Limb (tissue), 2 donors: Measurements from ENCODE around the gene NIT1.
"Not testable (repeated sequence)": the region's sequence is repeated elsewhere in the genome, so short reads cannot be mapped to it uniquely, and the experiment has no call there.

Experiments used
- DNase-seq, 2 donors: peaks; one replicate each; pipeline ENCODE4 v3.0.0-alpha.2; 2016; ENCODE audit errors: extremely low spot score in 2 of 2

NIT1 gene

DNA sequence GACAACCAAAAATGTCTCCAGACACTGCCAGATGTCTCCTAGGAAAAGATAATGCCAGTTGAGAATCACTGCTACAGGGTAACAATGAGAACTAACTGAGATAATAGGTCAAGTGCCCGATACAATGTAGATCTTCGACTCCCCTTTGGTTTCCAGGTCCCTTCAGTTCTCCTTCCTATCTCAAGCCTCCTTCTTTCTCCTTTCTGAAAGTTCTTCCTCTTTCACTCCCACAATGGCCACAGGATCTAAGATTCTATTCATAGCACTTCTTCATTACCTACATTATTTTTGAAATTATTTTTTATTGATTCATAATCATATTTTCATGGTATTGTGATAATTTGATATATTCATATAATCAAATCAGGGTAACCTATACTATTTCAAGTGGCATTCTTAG is 6.4 kb upstream of the NIT1 start:
- no peak for DNase-seq

DNA sequence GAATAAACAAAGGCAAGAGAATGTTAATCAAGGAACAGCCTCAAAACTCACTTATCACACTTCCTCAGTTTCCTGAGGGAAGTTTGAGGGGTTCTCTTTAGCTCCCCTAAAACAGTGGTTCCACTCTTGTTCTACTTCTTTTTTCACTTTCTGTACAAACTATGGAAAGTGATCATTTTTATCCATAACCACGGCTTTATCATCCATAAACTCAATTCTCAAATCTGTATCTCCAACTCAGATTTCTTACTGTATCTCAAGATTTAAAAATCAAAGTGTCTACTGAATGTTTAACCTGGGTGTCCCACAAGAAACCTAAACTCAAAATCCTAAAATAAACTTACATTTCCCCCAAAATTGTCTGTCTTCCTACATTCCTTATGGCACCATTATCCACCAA is 4.0 kb upstream of the NIT1 start:
- DNase-seq: no peak

DNA sequence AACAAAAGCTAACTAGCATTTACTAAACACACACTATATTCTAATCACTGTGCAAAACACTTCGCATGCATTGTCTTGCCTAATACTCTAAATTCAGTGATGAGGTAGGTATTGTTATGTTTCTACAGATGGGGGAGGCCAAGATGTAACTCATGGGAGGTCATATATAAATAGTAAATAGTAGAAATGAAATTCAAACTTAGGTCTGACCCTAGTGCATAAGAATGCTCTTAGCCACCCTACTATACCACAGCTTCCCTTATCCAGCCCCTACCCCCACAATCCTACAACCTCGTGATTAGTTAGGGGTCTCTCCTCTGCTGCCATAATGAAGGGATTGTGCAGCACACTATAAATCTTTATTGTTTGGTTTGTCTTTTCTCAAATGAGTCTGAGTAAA is 3.3 kb upstream of the NIT1 start:
- no peak for DNase-seq

DNA sequence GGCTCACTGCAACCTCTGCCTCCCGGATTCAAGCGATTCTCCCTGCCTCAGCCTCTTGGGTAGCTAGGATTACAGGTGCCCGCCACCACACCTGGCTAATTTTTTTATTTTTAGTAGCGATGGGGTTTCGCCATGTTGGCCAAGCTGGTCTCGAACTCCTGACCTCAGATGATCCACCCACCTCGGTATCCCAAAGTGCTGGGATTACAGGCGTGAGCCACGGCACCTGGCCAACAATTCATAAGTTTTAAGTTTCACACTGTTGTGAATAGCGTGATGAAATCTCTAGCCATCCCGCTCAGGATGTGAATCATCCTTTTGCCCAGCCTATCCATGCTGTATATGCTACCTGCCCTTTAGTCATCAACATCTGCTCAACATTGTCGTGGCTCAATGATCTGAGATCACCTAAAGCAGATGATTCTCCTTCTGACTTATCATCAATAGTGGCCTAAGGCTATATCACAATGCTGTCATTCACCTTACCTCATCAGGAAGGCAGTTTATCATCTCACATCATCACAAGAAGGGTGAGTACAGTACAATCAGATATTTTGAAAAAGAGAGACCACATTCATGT is 2.7 kb upstream of the NIT1 start:
- DNase-seq: no peak

DNA sequence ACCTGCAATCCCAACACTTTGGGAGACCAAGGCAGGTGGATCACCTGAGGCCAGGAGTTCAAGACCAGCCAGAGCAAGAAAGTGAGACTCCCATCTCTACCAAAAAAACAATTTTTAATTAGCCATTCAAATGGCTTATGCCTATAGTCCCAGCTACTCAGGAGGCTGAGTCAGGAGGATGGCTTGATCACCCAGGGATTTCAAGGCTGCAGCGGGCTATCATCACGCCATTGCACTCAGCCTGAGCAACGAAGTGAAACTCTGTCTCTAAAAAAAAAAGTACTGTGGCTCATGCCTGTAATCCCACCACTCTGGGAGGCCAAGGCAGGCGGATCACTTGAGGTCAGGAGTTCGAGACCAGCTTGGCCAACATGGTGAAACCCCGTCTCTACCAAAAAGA is 1.9 kb upstream of the NIT1 start:
- not testable (repeated sequence) for DNase-seq

DNA sequence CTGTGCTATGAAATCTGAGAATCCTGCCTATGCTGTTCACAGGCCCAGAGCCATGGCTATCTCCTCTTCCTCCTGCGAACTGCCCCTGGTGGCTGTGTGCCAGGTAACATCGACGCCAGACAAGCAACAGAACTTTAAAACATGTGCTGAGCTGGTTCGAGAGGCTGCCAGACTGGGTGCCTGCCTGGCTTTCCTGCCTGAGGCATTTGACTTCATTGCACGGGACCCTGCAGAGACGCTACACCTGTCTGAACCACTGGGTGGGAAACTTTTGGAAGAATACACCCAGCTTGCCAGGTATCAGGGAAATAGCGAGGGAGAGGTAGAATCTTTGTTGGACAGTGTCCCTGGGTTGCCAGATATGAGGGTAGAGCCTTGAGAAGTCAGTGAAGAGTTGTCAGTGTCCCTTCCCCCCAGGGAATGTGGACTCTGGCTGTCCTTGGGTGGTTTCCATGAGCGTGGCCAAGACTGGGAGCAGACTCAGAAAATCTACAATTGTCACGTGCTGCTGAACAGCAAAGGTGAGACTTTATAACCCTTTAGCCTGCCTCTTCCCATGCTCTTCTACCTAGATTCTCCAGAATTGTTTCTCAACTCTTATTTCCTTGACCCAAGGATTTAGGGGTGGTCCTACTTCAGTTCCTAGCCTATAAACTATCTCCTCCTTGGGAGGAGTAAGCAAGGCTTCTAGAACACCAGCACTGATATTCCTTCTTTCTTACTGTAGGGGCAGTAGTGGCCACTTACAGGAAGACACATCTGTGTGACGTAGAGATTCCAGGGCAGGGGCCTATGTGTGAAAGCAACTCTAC is 1.4 kb downstream of the NIT1 start:
- peak; percentile 41 to 79 for DNase-seq

DNA sequence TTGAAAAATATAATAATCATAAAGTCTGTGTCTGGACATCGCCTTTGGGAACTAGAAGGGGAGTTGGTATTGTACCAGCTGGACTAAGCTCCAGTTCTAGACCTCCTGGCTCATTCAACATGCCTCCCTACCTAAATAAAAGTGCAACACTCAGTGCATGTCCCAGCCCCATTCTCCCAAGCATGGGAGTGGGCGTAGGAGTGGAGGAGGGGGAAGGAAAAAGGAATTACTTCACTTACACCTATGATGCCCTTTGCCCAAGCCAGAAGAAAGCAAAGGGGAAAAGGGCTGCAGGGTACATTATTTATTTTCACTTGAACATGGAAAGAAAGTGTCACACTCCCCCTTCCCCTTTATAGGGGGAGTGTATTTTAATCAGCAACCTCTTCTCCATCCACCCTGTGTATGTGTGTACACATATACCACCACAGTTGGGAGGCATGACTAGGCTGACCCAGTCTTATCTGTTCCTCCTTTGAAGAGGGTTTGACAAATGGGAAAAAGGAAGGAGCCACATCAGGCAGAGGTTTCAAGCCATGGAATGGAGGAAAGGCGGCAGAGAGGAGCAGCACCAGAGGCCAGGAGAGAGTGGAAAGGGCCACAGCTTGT is 3.2 kb downstream of the NIT1 start:
- DNase-seq: no peak

DNA sequence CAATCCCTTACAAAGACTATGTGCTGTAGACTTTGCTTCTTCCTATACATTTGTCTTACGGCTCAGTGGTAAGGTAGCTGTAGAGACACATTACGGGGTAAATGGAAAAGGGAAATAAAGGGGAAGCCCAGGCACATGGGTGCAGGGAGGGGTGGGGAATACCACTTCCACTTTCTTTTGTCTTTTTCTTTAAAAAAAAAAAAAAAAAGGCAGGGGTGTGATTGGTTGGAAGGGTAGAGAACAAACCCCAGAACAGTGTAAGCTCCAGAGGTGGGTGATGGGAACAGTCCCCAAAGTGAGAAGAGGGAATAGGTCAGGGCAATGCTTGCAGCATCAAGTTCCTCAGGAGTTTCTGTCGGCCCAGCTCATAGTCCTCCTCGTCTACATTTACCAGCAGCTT is 3.9 kb downstream of the NIT1 start:
- DNase-seq: no peak

DNA sequence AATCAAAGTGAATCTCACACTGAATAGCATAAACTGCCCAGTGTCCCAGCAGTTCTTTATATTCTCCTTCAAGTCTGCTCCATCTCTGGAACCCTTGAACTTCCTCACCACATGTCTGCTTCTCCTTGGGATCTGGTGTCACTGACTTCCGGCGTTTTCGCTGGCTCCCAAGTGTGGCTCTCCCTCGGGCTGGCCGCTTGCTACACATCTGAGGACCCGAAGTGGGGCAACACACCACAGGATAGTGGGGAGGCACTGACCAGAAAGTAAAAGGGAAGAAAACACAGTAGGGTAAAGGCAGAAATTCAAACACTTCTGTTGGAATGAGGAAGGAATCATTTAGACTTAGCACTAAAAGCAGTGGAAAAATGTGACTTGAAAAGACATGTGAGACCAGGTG is 5.1 kb downstream of the NIT1 start:
- no peak for DNase-seq

DNA sequence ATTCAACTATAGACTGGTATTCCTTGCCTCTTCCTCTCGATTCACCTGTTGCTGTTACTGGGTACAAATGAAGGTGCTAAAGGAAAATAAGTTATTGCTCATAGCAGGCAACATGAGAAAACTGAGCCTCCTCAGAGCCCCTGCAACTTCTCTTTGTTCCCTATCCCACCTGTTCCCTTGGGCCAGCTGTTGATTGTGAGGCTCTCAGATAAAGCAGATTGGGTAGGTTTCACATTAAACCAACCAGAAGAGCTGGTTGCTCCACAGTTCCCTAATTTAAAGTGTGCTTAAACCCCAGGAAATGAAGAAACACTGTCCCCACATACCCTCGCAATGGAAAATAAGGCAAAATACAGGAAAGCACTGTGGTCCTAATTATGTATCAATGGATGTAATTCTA is 9.7 kb downstream of the NIT1 start:
- DNase-seq: no peak

DNA sequence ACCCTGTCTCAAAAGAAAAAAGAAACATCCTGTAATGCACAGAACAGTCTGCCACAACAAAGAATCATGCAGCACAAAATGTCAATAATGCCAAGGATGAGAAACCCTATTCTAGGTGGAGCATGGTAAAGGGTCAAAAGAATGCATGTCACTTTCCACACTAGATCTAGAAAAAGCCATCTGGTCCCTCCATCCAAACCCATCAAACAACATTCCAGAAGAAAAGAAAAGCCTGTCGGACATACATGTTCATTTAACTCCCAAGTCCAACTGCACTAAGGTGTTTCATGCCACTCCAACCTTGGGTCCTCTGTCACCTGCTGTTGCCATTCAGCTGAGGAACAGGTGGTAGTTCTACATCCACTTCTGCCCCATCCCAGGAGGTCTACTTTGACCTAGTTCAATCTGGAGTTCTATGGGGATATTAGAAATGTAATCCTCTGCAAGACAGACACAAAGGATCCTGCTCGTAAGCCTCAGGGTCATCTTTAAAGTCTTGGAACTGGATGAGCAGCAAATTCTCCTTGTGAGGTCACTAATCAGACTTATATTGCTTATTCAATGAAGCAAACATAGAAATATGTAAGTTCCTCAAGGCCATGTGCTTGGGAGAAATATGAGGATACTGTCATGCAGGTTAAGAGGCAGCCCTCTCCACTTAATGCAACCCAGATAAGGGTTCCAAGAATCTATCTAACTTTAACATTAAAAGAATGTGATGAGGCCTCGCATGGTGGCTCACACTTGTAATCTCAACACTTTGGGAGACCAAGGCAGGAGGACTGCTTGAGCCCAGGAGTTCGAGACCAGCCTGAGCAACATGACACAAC is 10.9 kb downstream of the NIT1 start:
- DNase-seq: no peak

DNA sequence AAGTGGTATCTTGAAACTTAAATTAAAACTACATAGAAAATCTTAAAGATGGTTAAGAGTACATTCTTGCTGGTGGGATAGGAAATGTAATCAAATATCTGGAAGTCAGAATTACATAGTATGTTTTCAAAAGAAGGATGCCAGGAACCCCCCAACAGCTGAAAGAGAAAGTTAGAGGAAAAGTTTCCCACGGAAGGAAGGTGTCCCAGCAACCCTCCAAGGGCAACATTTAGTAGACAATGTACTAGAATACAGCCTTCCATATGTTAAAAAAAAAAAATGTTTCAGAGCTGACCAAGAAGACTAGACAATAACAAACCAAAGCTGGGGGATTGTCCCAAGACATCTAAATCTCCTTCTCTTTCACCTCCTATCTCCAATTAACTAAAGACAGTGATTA is 12.4 kb downstream of the NIT1 start:
- DNase-seq: no peak

DNA sequence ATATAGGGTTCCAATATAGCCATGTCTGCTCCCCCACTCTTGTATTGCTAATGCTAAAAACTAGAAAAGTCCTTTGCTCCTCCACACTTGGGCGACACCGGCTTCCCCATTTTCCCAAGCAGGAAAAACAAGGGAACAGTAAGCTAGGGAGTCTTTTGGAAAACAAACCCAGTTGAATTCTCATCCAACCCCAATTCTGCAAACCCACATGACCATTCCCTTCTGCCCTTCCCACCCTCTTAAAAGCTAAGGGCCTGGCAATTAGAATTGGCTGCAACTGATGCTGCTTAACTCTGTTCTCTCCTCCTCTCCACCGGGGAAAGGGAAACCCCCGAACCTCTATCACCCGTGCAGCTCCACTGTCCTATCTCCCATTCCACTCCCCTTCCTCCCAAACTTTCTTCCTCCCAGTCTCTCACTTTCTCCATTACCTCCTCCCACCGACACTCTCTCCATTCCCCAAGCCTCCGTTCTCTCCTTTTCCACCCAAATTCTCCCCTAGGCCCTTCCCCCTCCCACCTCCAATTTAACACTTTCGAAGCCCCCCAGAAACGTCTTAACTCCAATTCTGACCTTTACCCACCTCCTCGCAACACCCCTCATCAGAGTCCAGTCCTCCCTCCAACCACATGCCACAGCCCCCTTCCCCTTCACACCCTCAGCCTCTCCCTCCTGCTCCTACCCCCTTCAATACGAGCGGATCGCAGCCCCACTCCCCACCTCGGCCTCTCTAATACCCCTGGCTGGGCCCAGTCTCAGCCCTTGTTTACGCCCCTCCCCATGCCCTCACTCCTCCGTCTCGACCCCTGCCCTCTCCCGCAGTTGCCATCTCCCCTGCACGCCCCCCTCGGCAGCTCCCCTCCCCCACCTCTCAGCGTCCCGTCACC is 13.9 kb downstream of the NIT1 start:
- DNase-seq: peak in 1 of 2 donors; percentile 19

DNA sequence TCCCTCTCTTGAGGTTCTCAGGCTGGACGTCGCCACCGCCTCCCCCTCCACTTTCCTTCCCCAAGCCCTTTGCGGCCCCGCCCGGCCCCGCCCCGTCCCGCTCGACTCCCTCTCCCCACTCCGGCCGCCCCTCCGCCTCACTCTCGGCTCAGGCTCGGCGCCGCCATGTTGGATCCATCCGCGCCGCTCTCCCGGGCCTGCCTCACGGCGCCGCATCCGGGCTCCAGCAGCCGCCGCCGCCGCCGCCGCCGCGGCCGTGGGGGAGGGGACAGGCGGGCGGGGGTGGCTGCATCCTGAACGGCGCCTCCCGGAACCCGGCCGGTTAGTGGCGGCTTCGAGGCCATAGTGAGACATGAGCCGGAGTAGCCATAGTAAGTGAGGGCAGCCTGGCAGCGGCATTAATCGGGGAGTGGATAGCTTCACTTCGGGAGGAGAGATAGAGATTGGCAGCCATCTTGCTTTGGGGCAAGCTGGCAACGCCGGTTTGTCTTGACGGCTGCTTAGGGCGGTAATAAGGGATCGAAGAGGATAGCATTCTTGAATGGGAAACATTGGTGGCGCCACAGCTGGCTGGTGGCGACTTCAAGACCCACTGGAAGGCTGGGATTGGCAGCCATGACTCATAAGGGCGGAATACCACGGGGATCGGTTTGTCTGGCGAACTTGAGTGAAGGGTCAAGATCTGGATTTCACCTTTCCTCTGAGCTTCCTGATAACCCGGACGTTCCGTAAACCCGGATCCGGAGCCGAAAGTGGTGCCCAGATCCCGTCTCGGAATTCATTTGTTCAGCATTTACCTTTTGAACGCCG is 14.7 kb downstream of the NIT1 start, which contains the start of gene DEDD:
Gene DEDD, minus strand, starts transcription at position 258 of the 810 bp plus-strand sequence. CDS start 8,205 bp downstream, outside the sequence.
- DNase-seq: peak; percentile 94 to 97

DNA sequence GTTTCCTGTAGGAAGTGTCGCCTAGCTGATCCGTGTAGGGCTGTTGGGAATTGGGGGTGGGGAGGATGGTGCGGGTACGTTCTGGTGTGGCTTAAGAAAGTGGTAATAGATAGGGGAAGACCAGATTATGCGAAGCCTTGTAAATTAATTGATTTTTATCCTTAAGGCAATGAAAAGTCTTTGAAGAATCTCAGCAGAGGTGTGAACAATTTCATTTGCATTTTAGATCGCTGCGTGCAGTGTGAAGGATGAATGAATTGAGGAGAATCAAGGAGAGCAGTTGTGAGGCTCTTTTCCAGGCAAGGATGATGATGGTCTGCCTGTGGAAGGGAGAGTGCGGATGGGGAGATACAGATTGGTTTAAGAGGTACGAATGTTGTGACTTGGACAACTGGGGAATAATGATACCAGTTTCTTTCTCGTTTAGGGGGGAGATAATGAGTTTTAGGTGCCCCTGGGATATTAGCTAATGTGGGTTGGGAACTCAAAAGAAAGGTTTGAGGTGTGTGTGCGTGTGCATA is 15.4 kb downstream of the NIT1 start:
- DNase-seq: no peak

DNA sequence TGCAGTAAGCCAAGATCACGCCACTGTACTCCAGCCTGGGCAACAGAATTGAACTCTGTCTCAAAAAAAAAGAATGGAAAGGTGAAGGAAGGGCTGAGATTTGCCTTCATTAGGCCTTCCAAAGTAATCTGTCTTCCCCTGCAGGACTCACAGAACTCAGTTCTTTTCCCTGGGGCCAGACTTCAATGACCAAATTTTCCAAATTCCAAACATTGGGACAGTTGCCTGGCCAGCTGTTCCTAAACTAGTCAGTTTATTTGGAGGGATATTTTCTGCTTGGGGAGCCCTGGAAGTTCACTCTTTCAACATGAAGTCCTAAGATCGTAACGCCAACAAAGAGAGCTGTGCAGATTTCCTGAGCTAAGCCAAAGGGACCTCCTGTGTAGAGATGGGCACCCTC is 20.0 kb downstream of the NIT1 start:
- DNase-seq: no peak

DNA sequence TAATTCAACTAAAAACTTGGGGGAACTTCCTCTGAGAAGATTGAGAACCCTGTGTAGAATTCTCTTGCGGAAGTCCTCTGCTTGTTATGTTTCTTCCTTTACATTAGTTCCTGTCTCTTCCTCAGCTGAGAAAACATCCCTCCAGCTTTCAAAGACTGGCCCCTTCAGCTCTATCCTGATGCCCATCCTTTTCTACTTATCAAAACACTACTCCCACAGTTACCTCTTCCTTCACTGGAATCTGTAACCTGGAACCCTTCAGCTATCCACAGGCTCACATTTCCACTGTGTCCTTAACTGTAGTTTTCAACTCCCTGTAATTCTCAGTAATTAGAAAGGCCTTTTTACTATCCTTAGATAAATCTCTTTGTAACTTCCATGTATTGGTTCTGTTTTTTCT is 20.5 kb downstream of the NIT1 start:
- no peak for DNase-seq

DNA sequence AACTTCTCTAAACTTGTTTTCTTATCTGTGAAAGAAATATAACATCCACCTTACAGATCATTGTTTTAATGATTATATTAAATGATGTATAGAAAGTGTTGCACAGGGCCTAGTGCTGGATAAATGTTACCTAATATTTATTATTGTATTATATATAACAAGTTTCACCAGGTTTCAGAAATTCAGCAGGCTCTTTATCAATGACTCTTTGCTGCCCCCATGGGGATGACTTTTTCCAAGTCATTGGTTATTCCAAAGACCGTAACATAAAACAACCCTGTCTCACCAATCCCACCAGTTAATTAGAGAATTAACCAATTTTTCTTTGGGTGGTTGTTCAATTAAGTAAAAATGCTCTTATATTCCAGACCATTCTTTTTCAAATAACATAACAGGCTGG is 21.9 kb downstream of the NIT1 start:
- DNase-seq: peak in 1 of 2 donors; percentile 26

DNA sequence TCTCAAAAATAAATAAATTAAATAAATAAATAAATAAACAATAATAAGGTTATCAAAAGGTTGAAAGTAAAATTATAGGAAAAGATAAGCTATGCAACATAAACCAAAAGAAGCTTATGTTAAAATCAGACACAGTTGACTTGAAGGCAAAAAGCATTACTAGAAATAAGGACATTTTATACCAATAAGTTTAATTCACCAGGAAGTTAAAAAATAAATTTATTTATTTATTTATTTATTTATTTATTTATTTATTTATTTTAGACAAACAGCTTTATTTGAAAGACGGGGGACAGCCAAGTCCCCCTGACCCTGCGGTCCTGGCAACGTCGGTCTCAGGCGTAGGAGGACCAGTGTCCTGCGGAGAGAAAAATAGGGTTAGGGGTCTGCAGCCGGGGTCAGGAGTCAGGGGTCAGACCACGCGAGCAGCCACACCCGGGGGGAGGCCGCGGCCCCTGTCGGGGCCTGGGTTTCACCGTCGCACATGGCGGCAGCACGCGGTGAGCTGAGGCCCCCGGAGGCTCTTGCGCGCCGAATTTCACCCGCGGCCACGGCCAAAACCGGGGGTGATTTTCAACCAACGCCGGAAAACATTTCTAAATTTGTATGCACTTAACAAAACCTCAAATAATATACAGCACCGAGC is 23.0 kb downstream of the NIT1 start:
- DNase-seq: no peak
